ENCODE measurements around the gene DSCAM. TPM values are rescaled to one million over a fixed set of nuclear protein-coding genes. Genes with fewer than 3 reads are reported as not detected.

DSCAM gene
- total RNA-seq, 1 experiment from 2014 or later = 0.13 TPM

GRCh38 chr21:40835184-40835694 is 11.7 kb downstream of the DSCAM start (continued):
- TF ChIP-seq ERG (CRISPR knock-in tag; IDR thresholded peaks at IDR 0.05) = no peak
- TF ChIP-seq OVOL2 (CRISPR knock-in tag; IDR thresholded peaks at IDR 0.05; ENCODE audit: borderline replicate concordance) = no peak
- TF ChIP-seq ZNF423 (CRISPR knock-in tag; IDR thresholded peaks at IDR 0.05) = no peak
- TF ChIP-seq SMAD3 (CRISPR knock-in tag; IDR thresholded peaks at IDR 0.05; ENCODE audit: borderline replicate concordance) = no peak
- TF ChIP-seq ZSCAN18 (CRISPR knock-in tag; IDR thresholded peaks at IDR 0.05) = no peak
- TF ChIP-seq ETV6 (CRISPR knock-in tag; IDR thresholded peaks at IDR 0.05) = no peak

- Mint-ChIP-seq H3K27me3 (ENCODE audit: low read depth) (no peaks in the 10 kb centered on the region; the same call in 1 of the 2 replicates), H3K9me3 (no peaks in the 10 kb centered on the region), H3K36me3 (no peaks in the 10 kb centered on the region), H3K4me3 (no peak overlapping the region), H3K4me1 (0 out of 2 replicates have a peak, but pooled peaks cover 6% of the 10 kb centered on the region), H3K27ac (no peak overlapping the region)
- CTCF ChIA-PET = interaction anchor here (0.7 kb wide), 1 partner anchor 238 kb away, joined by 3 read pairs; no protein-coding TSS in a partner anchor
- ATAC-seq (no peak), DNase-seq (ENCODE audit: low spot score) (no peak)
- POLR2A ChIA-PET = no interaction called here
- TF ChIP-seq MLX (CRISPR knock-in tag; IDR thresholded peaks at IDR 0.05) (no peak), FOXP1 (CRISPR knock-in tag; IDR thresholded peaks at IDR 0.05; ENCODE audit: borderline replicate concordance) (no peak), SP1 (CRISPR knock-in tag; conservative IDR thresholded peaks at IDR 0.05) (no peak), ATF3 (CRISPR knock-in tag; conservative IDR thresholded peaks at IDR 0.05) (no peak), PRRX2 (CRISPR knock-in tag; IDR thresholded peaks at IDR 0.05) (no peak), CDX4 (CRISPR knock-in tag; IDR thresholded peaks at IDR 0.05; ENCODE audit: borderline replicate concordance) (no peak), NR2C2 (CRISPR knock-in tag; IDR thresholded peaks at IDR 0.05) (no peak), FOXK1 (CRISPR knock-in tag; IDR thresholded peaks at IDR 0.05) (no peak), ZNF263 (CRISPR knock-in tag; IDR thresholded peaks at IDR 0.05; ENCODE audit: low read depth) (no peak), CREM (CRISPR knock-in tag; IDR thresholded peaks at IDR 0.05) (no peak), ZBTB43 (CRISPR knock-in tag; IDR thresholded peaks at IDR 0.05) (no peak)
These were observed 13.8 kb downstream of the DSCAM start for GRCh38 chr21:40833184-40833583.

- ChIA-PET POLR2A (no interaction called here), CTCF (no interaction called here)
- Mint-ChIP-seq H3K27ac (no peak overlapping the region), H3K4me3 (no peak overlapping the region), H3K36me3 (no peaks in the 10 kb centered on the region), H3K27me3 (ENCODE audit: low read depth) (no peaks in the 10 kb centered on the region; the same call in 1 of the 2 replicates), H3K4me1 (0 out of 2 replicates have a peak, but pooled peaks cover 6% of the 10 kb centered on the region), H3K9me3 (no peaks in the 10 kb centered on the region)
- DNase-seq (ENCODE audit: low spot score) = no peak
- ATAC-seq = no peak
- no peak for TF ChIP-seq PRDM15 (CRISPR knock-in tag; IDR thresholded peaks at IDR 0.05)
- no peak for TF ChIP-seq ZBTB21 (CRISPR knock-in tag; IDR thresholded peaks at IDR 0.05; ENCODE audit: borderline replicate concordance)
- no peak for TF ChIP-seq NFE2L1 (CRISPR knock-in tag; IDR thresholded peaks at IDR 0.05)
- no peak for TF ChIP-seq HMGA2 (CRISPR knock-in tag; IDR thresholded peaks at IDR 0.05)
- TF ChIP-seq EMX1 (CRISPR knock-in tag; IDR thresholded peaks at IDR 0.05) = no peak
- TF ChIP-seq GABPB1 (CRISPR knock-in tag; IDR thresholded peaks at IDR 0.05) = no peak
- no peak for TF ChIP-seq ZNF396 (CRISPR knock-in tag; IDR thresholded peaks at IDR 0.05; ENCODE audit: borderline replicate concordance)
- no peak for TF ChIP-seq ZSCAN18 (CRISPR knock-in tag; IDR thresholded peaks at IDR 0.05)
These were observed 14.6 kb downstream of the DSCAM start for GRCh38 chr21:40832316-40832715.
